DMS53 (cell line): Measurements from ENCODE around the gene ZFAND4.
"Not testable (repeated sequence)": the region's sequence is repeated elsewhere in the genome, so short reads cannot be mapped to it uniquely, and the experiment has no call there.

Experiments
- DNase-seq: peaks from one replicate; lab custom pipeline; 2025; lab: John Stamatoyannopoulos, UW

The ZFAND4 gene

GRCh38 chr10:45589868-45590267 lies 82.7 kb downstream of the ZFAND4 start:
- DNase-seq: no peak

GRCh38 chr10:45589009-45589408 lies 83.6 kb downstream of the ZFAND4 start:
- no peak for DNase-seq

- no peak for DNase-seq
Observed at GRCh38 chr10:45586028-45586824, 86.3 kb downstream of the ZFAND4 start.

- DNase-seq: no peak
Observed at GRCh38 chr10:45585131-45585530, 87.4 kb downstream of the ZFAND4 start.

- DNase-seq: no peak
Observed at GRCh38 chr10:45582386-45582781, 90.2 kb downstream of the ZFAND4 start.

- DNase-seq: no peak
Observed at GRCh38 chr10:45581582-45582385, 90.8 kb downstream of the ZFAND4 start.

- DNase-seq: no peak
Observed at GRCh38 chr10:45581216-45581549, 91.4 kb downstream of the ZFAND4 start.

- no peak for DNase-seq
Observed at GRCh38 chr10:45580371-45581215, 92.0 kb downstream of the ZFAND4 start.

- DNase-seq: no peak
Observed at GRCh38 chr10:45578384-45578971, 94.1 kb downstream of the ZFAND4 start.

GRCh38 chr10:45575966-45576597 lies 96.5 kb downstream of the ZFAND4 start:
- DNase-seq: no peak

GRCh38 chr10:45575032-45575761 lies 97.4 kb downstream of the ZFAND4 start:
- DNase-seq: not testable (repeated sequence)

- no peak for DNase-seq
Observed at GRCh38 chr10:45569471-45569870, 103.1 kb downstream of the ZFAND4 start.

GRCh38 chr10:45566415-45566814 lies 106.2 kb downstream of the ZFAND4 start:
- no peak for DNase-seq
